ENCODE measurements around the gene ITGA5. TPM values are rescaled to one million over a fixed set of nuclear protein-coding genes. Genes with fewer than 3 reads are reported as not detected.
A peak's percentile ranks its signal among the peaks of the same experiment; 100 is the strongest.

ITGA5 gene
- total RNA-seq, 1 donor from 2014 or later = 55.3 TPM

DNA sequence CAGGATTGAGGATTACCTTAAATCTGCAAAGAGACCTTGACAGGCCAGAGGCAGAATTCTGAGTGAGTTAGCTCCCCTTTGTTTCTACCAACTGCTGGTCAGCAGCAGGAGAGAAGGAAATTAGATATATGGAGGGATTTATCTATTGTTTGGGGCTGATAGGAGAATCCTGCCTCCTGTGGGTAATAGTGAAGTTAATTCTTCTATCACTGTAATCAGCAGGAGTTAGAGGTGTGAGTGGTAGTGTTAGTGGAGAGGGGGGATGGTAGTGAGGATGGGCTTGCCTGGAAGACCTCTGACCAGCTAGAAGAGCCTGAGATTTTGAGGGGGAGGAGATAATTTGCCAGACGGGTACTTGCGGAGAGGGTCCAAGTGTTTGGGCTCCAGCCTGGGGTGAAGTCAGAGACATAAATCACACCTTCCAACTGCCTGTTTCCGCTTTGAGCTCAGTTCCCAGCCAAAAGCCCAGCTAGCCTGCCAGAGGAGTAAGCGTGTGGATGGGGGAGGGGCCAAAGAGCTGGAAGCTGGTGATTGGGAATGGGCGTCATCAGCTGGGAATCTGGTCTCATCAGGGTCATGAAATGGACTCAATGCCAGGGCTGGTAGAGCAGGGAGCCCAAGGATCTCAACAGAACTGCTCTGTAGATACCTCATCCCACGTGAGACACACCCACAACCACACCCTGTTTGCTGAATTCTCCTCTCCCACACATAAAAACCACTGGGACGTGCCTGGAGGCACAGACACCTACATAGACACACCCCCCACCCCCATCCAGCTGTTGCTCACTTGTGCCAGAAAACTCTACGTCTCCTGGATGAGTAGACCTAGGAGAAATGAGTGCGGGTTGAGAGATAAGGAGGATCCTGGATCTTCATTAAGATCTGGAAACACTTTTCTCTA, 13.1 kb upstream of the ITGA5 start:
- Histone ChIP-seq H3K4me3 (peak overlapping the region; percentile 21), H3K4me1 (peaks cover 64% of the 10 kb centered on the region)

GRCh38 chr12:54430471-54431069, 11.5 kb upstream of the ITGA5 start:
- DNase-seq = no peak
- H3K27me3 ChIP-seq (ENCODE audit: low read depth) = no peaks in the 10 kb centered on the region
- H3K27ac ChIP-seq (replicated peaks) = no peak overlapping the region
- H3K9me3 ChIP-seq (replicated peaks) = no peaks in the 10 kb centered on the region
- no peak overlapping the region for H3K4me3 ChIP-seq
- intact Hi-C loops (cut with micrococcal nuclease) = no loop called here
- H3K4me1 ChIP-seq = peaks cover 79% of the 10 kb centered on the region
- no peaks in the 10 kb centered on the region for H3K36me3 ChIP-seq
- TF ChIP-seq, protein P1, sequence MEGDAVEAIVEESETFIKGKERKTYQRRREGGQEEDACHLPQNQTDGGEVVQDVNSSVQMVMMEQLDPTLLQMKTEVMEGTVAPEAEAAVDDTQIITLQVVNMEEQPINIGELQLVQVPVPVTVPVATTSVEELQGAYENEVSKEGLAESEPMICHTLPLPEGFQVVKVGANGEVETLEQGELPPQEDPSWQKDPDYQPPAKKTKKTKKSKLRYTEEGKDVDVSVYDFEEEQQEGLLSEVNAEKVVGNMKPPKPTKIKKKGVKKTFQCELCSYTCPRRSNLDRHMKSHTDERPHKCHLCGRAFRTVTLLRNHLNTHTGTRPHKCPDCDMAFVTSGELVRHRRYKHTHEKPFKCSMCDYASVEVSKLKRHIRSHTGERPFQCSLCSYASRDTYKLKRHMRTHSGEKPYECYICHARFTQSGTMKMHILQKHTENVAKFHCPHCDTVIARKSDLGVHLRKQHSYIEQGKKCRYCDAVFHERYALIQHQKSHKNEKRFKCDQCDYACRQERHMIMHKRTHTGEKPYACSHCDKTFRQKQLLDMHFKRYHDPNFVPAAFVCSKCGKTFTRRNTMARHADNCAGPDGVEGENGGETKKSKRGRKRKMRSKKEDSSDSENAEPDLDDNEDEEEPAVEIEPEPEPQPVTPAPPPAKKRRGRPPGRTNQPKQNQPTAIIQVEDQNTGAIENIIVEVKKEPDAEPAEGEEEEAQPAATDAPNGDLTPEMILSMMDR (IDR thresholded peaks at IDR 0.05; ENCODE audit: borderline replicate concordance) = no peak

More for the DNA sequence above, 13.1 kb upstream of the ITGA5 start:
- Histone ChIP-seq H3K36me3 (no peaks in the 10 kb centered on the region), H3K27ac (replicated peaks) (peak overlapping the region; percentile 85), H3K27me3 (ENCODE audit: low read depth) (no peaks in the 10 kb centered on the region), H3K9me3 (replicated peaks) (no peaks in the 10 kb centered on the region)
- intact Hi-C loops (cut with micrococcal nuclease) = no loop called here
- DNase-seq = peak; percentile 77
- TF ChIP-seq, protein P1 (IDR thresholded peaks at IDR 0.05; ENCODE audit: borderline replicate concordance) = no peak

DNA sequence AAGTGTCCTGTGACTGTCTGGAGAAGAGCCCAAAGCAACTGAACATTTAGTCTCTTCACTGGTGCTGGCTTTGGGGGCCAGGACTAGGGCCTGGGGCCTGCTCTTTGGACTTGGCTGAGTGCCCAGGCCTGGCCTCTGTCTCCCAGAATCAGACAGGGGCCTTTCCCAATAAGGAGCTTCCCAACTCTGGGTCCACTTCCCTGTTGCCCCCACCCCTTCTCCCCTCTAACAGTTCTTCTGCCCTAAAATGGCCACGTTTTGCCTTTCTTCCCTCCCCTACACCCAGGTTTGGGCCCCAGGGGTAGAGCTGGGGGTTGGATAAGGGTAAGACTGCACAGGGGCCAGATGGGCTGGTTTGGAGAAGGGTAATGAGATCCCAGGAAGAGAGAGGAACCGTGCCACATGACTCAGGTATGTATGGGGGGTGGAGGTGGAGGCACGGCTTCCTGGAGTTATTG, 10.0 kb upstream of the ITGA5 start:
- Histone ChIP-seq H3K4me3 (no peak overlapping the region), H3K9me3 (replicated peaks) (no peaks in the 10 kb centered on the region), H3K4me1 (peaks cover 95% of the 10 kb centered on the region), H3K36me3 (no peaks in the 10 kb centered on the region), H3K27ac (replicated peaks) (peak overlapping the region; percentile 64), H3K27me3 (ENCODE audit: low read depth) (no peaks in the 10 kb centered on the region)
- intact Hi-C loops (cut with micrococcal nuclease) = no loop called here
- TF ChIP-seq, protein P1 (IDR thresholded peaks at IDR 0.05; ENCODE audit: borderline replicate concordance) = no peak
- no peak for DNase-seq

- Histone ChIP-seq H3K4me3 (no peak overlapping the region), H3K9me3 (replicated peaks) (no peaks in the 10 kb centered on the region), H3K27ac (replicated peaks) (peak overlapping the region; percentile 64), H3K4me1 (peaks cover 98% of the 10 kb centered on the region), H3K36me3 (no peaks in the 10 kb centered on the region), H3K27me3 (ENCODE audit: low read depth) (no peaks in the 10 kb centered on the region)
- TF ChIP-seq, protein P1 (IDR thresholded peaks at IDR 0.05; ENCODE audit: borderline replicate concordance) = no peak
- no peak for DNase-seq
- intact Hi-C loops (cut with micrococcal nuclease) = no loop called here
These were observed 9.3 kb upstream of the ITGA5 start for GRCh38 chr12:54428050-54429013.

DNA sequence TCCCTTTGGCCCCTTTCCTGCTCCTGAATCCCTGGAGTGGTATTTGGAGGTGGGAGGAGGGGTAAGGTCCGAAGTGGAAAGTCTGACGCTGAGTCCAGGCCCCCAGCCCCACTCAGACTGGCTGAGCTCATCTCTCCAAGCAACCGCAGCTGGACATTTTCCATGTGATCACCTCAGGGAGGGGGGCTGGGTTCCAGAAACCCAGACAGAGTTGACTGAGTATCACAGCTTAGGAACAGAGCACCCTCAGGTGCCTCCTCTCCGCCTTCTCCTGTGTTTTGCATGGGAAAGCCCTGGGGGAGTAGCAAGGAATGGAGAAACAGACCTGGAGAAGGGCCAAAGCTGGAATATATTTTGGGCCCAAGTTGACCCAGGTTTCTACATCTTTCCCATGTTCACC, 8.0 kb upstream of the ITGA5 start:
- peaks cover 89% of the 10 kb centered on the region for H3K4me1 ChIP-seq

More for the DNA sequence above, 8.0 kb upstream of the ITGA5 start:
- Histone ChIP-seq H3K36me3 (no peaks in the 10 kb centered on the region), H3K9me3 (replicated peaks) (no peaks in the 10 kb centered on the region), H3K27ac (replicated peaks) (peak overlapping the region; percentile 64), H3K4me3 (no peak overlapping the region), H3K27me3 (ENCODE audit: low read depth) (no peaks in the 10 kb centered on the region)
- no peak for DNase-seq
- intact Hi-C loops (cut with micrococcal nuclease) = no loop called here
- TF ChIP-seq, protein P1 (IDR thresholded peaks at IDR 0.05; ENCODE audit: borderline replicate concordance) = no peak

Data from left ventricle myocardium inferior (tissue), 1 donor.